HCT116 (cell line): ENCODE results near the gene B4GALT3. TPM values are rescaled to one million over a fixed set of nuclear protein-coding genes. Genes with fewer than 3 reads are reported as not detected.

Experiments
- ATAC-seq: fragments of 200-7000 bp; cut with Tn5 transposase; 2 replicates; pipeline ENCODE4 v1.9.1; 2020; ENCODE audit warnings: mild to moderate bottlenecking, moderate library complexity
- BruUV-seq: library from RNA; stranded (reverse); fragments of 400-500 nt; replicated peaks from 2 replicates; lab custom pipeline; 2021; lab: Mats Ljungman, UMichigan
- CTCF ChIA-PET: fragments of 300-600 bp; sonication (Branson Sonifier 250); formaldehyde crosslinking; loops from one replicate; lab custom pipeline; 2021; ENCODE audit warnings: antibody characterized with exemption; lab: Charles Lee
- POLR2A ChIA-PET: fragments of 300-600, 350-600 bp; sonication (Branson Sonifier 250); formaldehyde crosslinking; loops from one replicate; lab custom pipeline; 2021; ENCODE audit warnings: antibody characterized with exemption; lab: Charles Lee
- RAD21 ChIA-PET, 2 experiments: fragments of 300-600 bp; sonication (Branson Sonifier 250); formaldehyde crosslinking; loops; one replicate each; lab custom pipeline; 2023; ENCODE audit warnings: low total read pairs in 2 of 2; ENCODE audit not compliant: uncharacterized antibody in 2 of 2, unreplicated experiment in 2 of 2, low non-redundant PET in 1 of 2; lab: Charles Lee
- DNase-seq: peaks from one replicate; pipeline ENCODE4 v3.0.0-alpha.2; 2010; ENCODE audit warnings: low read depth, low spot score
- H2AFZ ChIP-seq: fragments of 200-600 bp; shearing (Covaris generic), sonication (generic); 2 replicates; pipeline ENCODE4 v1.6.1; 2017; ENCODE audit warnings: low read depth, mixed run types, mixed read lengths, antibody characterized with exemption, low read length; ENCODE audit not compliant: poor library complexity, severe bottlenecking
- H3K27ac ChIP-seq: 2 replicates; pipeline ENCODE4 v1.5.1; 2012; ENCODE audit warnings: low read depth, low read length
- H3K27me3 ChIP-seq: fragments of 200-600 bp; sonication (generic); 2 replicates; pipeline ENCODE4 v1.6.1; 2016; ENCODE audit warnings: mixed run types, low read length, mixed read lengths; ENCODE audit not compliant: insufficient read depth
- H3K36me3 ChIP-seq, 2 experiments: fragments of 200-500 bp in 1 of 2; fragments of 200-600 bp in 1 of 2; sonication (Bioruptor generic) in 1 of 2; sonication (generic) in 1 of 2; 2 replicates each; pipeline versions ENCODE4 v1.5.1 to v1.6.1; 2014 to 2016; ENCODE audit warnings: low read length in 2 of 2, inconsistent platforms in 1 of 2, mixed read lengths in 1 of 2, mixed run types in 1 of 2; ENCODE audit not compliant: insufficient read depth in 2 of 2, control insufficient read depth in 1 of 2
- H3K4me1 ChIP-seq, 2 experiments: fragments of 200-600 bp in 1 of 2; sonication (generic) in 1 of 2; 2 replicates each; pipeline versions ENCODE4 v1.5.1 to v1.6.1; 2012 to 2017; ENCODE audit warnings: low read length in 2 of 2, inconsistent platforms in 1 of 2, mild to moderate bottlenecking in 1 of 2, mixed read lengths in 1 of 2, mixed run types in 1 of 2, moderate library complexity in 1 of 2; ENCODE audit not compliant: insufficient read depth in 2 of 2, control insufficient read depth in 1 of 2
- H3K4me2 ChIP-seq: fragments of 200-600 bp; sonication (generic); 2 replicates; pipeline ENCODE4 v1.6.1; 2017; ENCODE audit warnings: mixed run types, low read length, mixed read lengths
- H3K4me3 ChIP-seq, 2 experiments: fragments of 200-600 bp in 1 of 2; sonication (generic) in 1 of 2; replicated peaks in 1 of 2; 2 replicates each; pipeline ENCODE4 v1.5.1; 2011 to 2016; ENCODE audit warnings: low read length in 2 of 2, control low read depth in 1 of 2, low read depth in 1 of 2, mild to moderate bottlenecking in 1 of 2, mixed read lengths in 1 of 2, mixed run types in 1 of 2
- H3K79me2 ChIP-seq: fragments of 200-600 bp; sonication (generic); 2 replicates; pipeline ENCODE4 v1.6.1; 2017; ENCODE audit warnings: mild to moderate bottlenecking, mixed run types, low read length, moderate library complexity, mixed read lengths; ENCODE audit not compliant: insufficient read depth
- H3K9ac ChIP-seq: fragments of 200-600 bp; sonication (generic); 2 replicates; pipeline ENCODE4 v1.6.1; 2016; ENCODE audit warnings: low read length, mixed read lengths
- H3K9me2 ChIP-seq: fragments of 200-600 bp; sonication (generic), shearing (Covaris generic); 2 replicates; pipeline ENCODE4 v1.6.1; 2017; ENCODE audit warnings: mixed run types, mild to moderate bottlenecking, moderate library complexity; ENCODE audit not compliant: insufficient read depth
- H3K9me3 ChIP-seq, 2 experiments: fragments of 200-500 bp in 1 of 2; fragments of 200-600 bp in 1 of 2; sonication (Bioruptor generic) in 1 of 2; sonication (generic) in 1 of 2; 2 replicates each; pipeline ENCODE4 v1.6.1; 2014 to 2017; ENCODE audit warnings: low read length in 2 of 2, mixed read lengths in 2 of 2, inconsistent platforms in 1 of 2, low read depth in 1 of 2, mild to moderate bottlenecking in 1 of 2, mixed run types in 1 of 2, moderate library complexity in 1 of 2; ENCODE audit not compliant: control insufficient read depth in 1 of 2, insufficient read depth in 1 of 2
- H4K20me1 ChIP-seq: fragments of 200-600 bp; sonication (generic), shearing (Covaris generic); 2 replicates; pipeline ENCODE4 v1.6.1; 2017; ENCODE audit warnings: mixed run types, mild to moderate bottlenecking, moderate library complexity; ENCODE audit not compliant: insufficient read depth
- ATF3 ChIP-seq: IDR thresholded peaks from 2 replicates; pipeline ENCODE4 v1.6.1; 2012
- CBX3 ChIP-seq: IDR thresholded peaks from 2 replicates; pipeline ENCODE4 v1.6.1; 2012; ENCODE audit warnings: low read depth
- CEBPB ChIP-seq: IDR thresholded peaks from 2 replicates; pipeline ENCODE4 v1.6.1; 2012; ENCODE audit warnings: low read depth
- RAD21 ChIP-seq: IDR thresholded peaks from 2 replicates; pipeline ENCODE4 v1.6.1; 2012; ENCODE audit warnings: low read depth, mild to moderate bottlenecking
- SRF ChIP-seq: IDR thresholded peaks from 2 replicates; pipeline ENCODE4 v1.6.1; 2012; ENCODE audit warnings: low read depth
- intact Hi-C: fragments of 100-400 bp; cut with micrococcal nuclease; formaldehyde crosslinking; loops from 2 replicates; pipeline ENCODE4 v1.10.0; 2022
- total RNA-seq: library from RNA; stranded (reverse); gene quantifications from one replicate; pipeline ENCODE4 v1.2.1, GENCODE V29; 2021; ENCODE audit not compliant: unreplicated experiment
- TF ChIP-seq, protein P1 (sequence below): IDR thresholded peaks from 2 replicates; pipeline ENCODE4 v1.6.1; 2011; ENCODE audit warnings: mild to moderate bottlenecking, low read length, moderate library complexity; ENCODE audit not compliant: insufficient replicate concordance; ENCODE audit errors: extremely low read depth

B4GALT3 gene
- total RNA-seq, 1 experiment from 2014 or later: 53.7 TPM

GRCh38 chr1:161198194-161198896, 21.0 kb upstream of the B4GALT3 start (continued):
- TF ChIP-seq, protein P1, sequence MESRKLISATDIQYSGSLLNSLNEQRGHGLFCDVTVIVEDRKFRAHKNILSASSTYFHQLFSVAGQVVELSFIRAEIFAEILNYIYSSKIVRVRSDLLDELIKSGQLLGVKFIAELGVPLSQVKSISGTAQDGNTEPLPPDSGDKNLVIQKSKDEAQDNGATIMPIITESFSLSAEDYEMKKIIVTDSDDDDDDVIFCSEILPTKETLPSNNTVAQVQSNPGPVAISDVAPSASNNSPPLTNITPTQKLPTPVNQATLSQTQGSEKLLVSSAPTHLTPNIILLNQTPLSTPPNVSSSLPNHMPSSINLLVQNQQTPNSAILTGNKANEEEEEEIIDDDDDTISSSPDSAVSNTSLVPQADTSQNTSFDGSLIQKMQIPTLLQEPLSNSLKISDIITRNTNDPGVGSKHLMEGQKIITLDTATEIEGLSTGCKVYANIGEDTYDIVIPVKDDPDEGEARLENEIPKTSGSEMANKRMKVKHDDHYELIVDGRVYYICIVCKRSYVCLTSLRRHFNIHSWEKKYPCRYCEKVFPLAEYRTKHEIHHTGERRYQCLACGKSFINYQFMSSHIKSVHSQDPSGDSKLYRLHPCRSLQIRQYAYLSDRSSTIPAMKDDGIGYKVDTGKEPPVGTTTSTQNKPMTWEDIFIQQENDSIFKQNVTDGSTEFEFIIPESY: no peak
- TF ChIP-seq RAD21 (no peak), SRF (no peak), ATF3 (no peak)

- Histone ChIP-seq H2AFZ (no peak overlapping the region), H4K20me1 (no peaks in the 10 kb centered on the region), H3K27me3 (no peaks in the 10 kb centered on the region), H3K9ac (no peak overlapping the region), H3K4me1 (peaks cover 4 to 29% of the 10 kb centered on the region in 2 experiments; a peak in 3 of 4 replicates), H3K27ac (no peak overlapping the region), H3K9me3 (no peaks in the 10 kb centered on the region), H3K4me2 (no peak overlapping the region), H3K79me2 (peaks cover 4% of the 10 kb centered on the region), H3K4me3 (no peak overlapping the region), H3K9me2 (no peaks in the 10 kb centered on the region), H3K36me3 (no peaks in the 10 kb centered on the region)
- ChIA-PET CTCF (no interaction called here), RAD21 (no interaction called here), POLR2A (no interaction called here)
- no peak for ATAC-seq
- no peak for TF ChIP-seq CBX3
- TF ChIP-seq CEBPB: no peak
- DNase-seq: no peak
- BruUV-seq: no TSS peak
- intact Hi-C loops: no loop called here
Observed at GRCh38 chr1:161197560-161198193, 20.4 kb upstream of the B4GALT3 start.
